Ishikawa (cell line): ENCODE results near the gene BASP1.

Source experiments
- CEBPB ChIP-seq: IDR thresholded peaks from 2 replicates; pipeline ENCODE4 v1.6.1; 2012
- CREB1 ChIP-seq: IDR thresholded peaks from 2 replicates; pipeline ENCODE4 v1.6.1; 2012; ENCODE audit warnings: low read depth
- EP300 ChIP-seq: IDR thresholded peaks from 2 replicates; pipeline ENCODE4 v1.6.1; 2012; ENCODE audit warnings: borderline replicate concordance
- MAX ChIP-seq: IDR thresholded peaks from 2 replicates; pipeline ENCODE4 v1.6.1; 2012
- RAD21 ChIP-seq: IDR thresholded peaks from 2 replicates; pipeline ENCODE4 v1.6.1; 2012; ENCODE audit warnings: low read depth
- REST ChIP-seq: IDR thresholded peaks from 2 replicates; pipeline ENCODE4 v1.6.1; 2012; ENCODE audit warnings: low read depth, mild to moderate bottlenecking
- TAF1 ChIP-seq: IDR thresholded peaks from 2 replicates; pipeline ENCODE4 v1.6.1; 2012; ENCODE audit warnings: low read depth, mild to moderate bottlenecking
- TEAD4 ChIP-seq: IDR thresholded peaks from 2 replicates; pipeline ENCODE4 v1.6.1; 2012
- USF1 ChIP-seq: IDR thresholded peaks from 2 replicates; pipeline ENCODE4 v1.6.1; 2012
- YY1 ChIP-seq: IDR thresholded peaks from 2 replicates; pipeline ENCODE4 v1.6.1; 2012; ENCODE audit warnings: low read depth

DNA sequence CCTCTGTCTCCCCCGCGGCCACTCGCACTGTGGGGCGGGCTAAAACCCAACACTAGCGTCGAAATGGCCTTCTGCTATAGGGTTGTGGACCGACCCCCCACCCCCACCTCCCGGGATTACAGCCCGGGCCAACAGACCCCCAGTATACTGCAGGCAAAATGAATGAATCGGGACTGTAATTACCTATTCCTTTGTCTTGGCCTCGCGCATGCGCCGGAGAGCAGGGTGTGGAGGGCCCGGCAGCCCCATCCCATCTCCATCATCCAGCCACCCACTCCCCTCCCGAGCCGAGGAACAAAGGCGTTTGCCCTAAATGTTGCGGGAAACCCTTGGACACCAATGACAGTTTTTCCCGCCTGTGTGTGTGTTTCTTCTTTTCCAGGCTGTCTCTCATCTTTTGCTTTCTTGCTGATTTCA lies 1.6 kb downstream of the BASP1 start:
- TF ChIP-seq REST: no peak
- no peak for TF ChIP-seq EP300
- TF ChIP-seq MAX: no peak
- no peak for TF ChIP-seq RAD21
- TF ChIP-seq TEAD4: no peak
- TF ChIP-seq YY1: no peak
- TF ChIP-seq CEBPB: no peak
- no peak for TF ChIP-seq USF1
- 0 out of 2 replicates have a peak, but pooled peaks have one; percentile 10 for TF ChIP-seq TAF1
- no peak for TF ChIP-seq CREB1
